ENCODE measurements around the gene MED29.

Gene MED29

DNA sequence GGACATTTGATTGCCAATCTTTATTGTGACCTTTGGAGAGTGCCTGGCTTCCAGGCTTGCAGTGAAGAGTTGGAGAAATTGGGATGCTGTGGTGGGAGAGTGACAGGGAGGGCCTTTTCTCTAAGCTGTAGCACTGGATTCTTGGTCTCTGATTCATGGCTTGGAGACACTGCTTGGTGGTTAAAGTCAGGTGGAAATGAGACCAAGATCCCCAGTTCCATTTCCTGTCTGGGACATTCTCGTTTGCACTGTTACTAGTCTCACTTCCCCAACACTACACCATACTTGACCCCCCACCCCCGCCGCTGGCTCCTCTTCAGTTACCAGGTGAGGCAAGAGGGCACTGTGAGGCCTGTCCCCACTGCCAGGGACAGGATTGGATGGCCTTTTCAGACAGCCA is 57.1 kb downstream of the MED29 start:
- Histone ChIP-seq H3K4me3 (ENCODE audit: low read depth, low read length) (no peak overlapping the region), H3K4me1 (peaks cover 40% of the 10 kb centered on the region)

DNA sequence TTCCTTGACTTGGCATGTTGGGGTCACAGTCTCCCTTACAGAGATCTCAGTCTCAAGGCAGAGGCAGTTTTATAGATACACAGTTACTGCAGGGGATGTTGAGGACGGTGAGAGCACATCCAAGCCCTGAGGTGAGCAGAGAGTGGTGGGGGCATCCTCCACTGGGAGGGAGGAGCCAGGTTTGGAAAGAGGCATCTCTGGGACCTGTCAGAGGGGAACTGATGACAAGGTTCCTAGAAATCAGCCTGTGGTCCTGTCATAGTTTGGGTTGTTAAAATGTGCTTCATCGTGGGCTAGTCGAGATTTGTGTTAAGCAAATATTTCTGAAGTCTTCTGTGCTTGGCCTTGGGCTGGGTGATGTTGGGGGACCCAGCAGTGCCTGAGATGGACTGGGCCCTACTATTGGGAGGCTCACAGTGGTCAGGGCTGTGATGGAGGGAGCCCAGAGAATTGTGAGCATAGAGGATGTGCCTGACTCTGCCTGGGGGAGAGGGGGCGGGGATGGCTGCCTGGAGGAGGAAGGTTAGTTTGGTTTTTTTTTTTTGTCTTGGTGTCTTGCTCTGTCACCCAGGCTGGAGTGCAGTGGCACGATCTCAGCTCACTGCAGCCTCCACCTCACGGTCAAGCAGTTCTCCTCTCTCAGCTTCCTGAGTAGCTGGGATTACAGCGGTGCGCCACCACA is 58.1 kb downstream of the MED29 start:
- Histone ChIP-seq H3K79me2 (peaks cover 72% of the 10 kb centered on the region), H3K27ac (no peak overlapping the region), H3K9me3 (ENCODE audit: control insufficient read depth, low read length) (no peaks in the 10 kb centered on the region), H3K4me2 (ENCODE audit: low read length) (no peak overlapping the region), H3K9ac (no peak overlapping the region), H3K27me3 (ENCODE audit: control insufficient read depth, insufficient read depth, low read length) (no peaks in the 10 kb centered on the region), H3K4me3 (ENCODE audit: low read depth, low read length) (no peak overlapping the region), H3K36me3 (ENCODE audit: control insufficient read depth, insufficient read depth, low read length) (no peaks in the 10 kb centered on the region), H3K4me1 (peaks cover 40% of the 10 kb centered on the region), H2AFZ (no peak overlapping the region)
- TF ChIP-seq, protein P1, sequence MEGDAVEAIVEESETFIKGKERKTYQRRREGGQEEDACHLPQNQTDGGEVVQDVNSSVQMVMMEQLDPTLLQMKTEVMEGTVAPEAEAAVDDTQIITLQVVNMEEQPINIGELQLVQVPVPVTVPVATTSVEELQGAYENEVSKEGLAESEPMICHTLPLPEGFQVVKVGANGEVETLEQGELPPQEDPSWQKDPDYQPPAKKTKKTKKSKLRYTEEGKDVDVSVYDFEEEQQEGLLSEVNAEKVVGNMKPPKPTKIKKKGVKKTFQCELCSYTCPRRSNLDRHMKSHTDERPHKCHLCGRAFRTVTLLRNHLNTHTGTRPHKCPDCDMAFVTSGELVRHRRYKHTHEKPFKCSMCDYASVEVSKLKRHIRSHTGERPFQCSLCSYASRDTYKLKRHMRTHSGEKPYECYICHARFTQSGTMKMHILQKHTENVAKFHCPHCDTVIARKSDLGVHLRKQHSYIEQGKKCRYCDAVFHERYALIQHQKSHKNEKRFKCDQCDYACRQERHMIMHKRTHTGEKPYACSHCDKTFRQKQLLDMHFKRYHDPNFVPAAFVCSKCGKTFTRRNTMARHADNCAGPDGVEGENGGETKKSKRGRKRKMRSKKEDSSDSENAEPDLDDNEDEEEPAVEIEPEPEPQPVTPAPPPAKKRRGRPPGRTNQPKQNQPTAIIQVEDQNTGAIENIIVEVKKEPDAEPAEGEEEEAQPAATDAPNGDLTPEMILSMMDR (IDR thresholded peaks at IDR 0.05) = no peak

More for the DNA sequence above, 57.1 kb downstream of the MED29 start:
- H3K79me2 ChIP-seq = peaks cover 70% of the 10 kb centered on the region
- H3K9ac ChIP-seq = no peak overlapping the region
- TF ChIP-seq, protein P1 (IDR thresholded peaks at IDR 0.05) = no peak
- no peaks in the 10 kb centered on the region for H3K27me3 ChIP-seq (ENCODE audit: control insufficient read depth, insufficient read depth, low read length)
- no peaks in the 10 kb centered on the region for H3K36me3 ChIP-seq (ENCODE audit: control insufficient read depth, insufficient read depth, low read length)
- H3K4me2 ChIP-seq (ENCODE audit: low read length) = no peak overlapping the region
- no peak overlapping the region for H2AFZ ChIP-seq
- H3K9me3 ChIP-seq (ENCODE audit: control insufficient read depth, low read length) = no peaks in the 10 kb centered on the region
- no peak overlapping the region for H3K27ac ChIP-seq
